Measurements from ENCODE around the gene DVL1.
A peak's percentile ranks its signal among the peaks of the same experiment; 100 is the strongest.

DVL1 gene

GRCh38 chr1:1311107-1312104 lies 37.8 kb downstream of the DVL1 start:
- Mint-ChIP-seq H3K27me3 (ENCODE audit: low read depth) (no peaks in the 10 kb centered on the region), H3K9me3 (no peaks in the 10 kb centered on the region), H3K4me1 (peaks cover 6% of the 10 kb centered on the region), H3K4me3 (no peak overlapping the region), H3K36me3 (ENCODE audit: low read depth) (peaks cover 12% of the 10 kb centered on the region), H3K27ac (no peak overlapping the region)
- TF ChIP-seq, protein P1, sequence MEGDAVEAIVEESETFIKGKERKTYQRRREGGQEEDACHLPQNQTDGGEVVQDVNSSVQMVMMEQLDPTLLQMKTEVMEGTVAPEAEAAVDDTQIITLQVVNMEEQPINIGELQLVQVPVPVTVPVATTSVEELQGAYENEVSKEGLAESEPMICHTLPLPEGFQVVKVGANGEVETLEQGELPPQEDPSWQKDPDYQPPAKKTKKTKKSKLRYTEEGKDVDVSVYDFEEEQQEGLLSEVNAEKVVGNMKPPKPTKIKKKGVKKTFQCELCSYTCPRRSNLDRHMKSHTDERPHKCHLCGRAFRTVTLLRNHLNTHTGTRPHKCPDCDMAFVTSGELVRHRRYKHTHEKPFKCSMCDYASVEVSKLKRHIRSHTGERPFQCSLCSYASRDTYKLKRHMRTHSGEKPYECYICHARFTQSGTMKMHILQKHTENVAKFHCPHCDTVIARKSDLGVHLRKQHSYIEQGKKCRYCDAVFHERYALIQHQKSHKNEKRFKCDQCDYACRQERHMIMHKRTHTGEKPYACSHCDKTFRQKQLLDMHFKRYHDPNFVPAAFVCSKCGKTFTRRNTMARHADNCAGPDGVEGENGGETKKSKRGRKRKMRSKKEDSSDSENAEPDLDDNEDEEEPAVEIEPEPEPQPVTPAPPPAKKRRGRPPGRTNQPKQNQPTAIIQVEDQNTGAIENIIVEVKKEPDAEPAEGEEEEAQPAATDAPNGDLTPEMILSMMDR (IDR thresholded peaks at IDR 0.05; ENCODE audit: unreplicated experiment in 3 of 3), result no peak

- peak overlapping the region; percentile 64 to 77 (median 75) for H3K4me3 Mint-ChIP-seq
- peaks cover 4% of the 10 kb centered on the region for H3K36me3 Mint-ChIP-seq (ENCODE audit: low read depth)
- no peaks in the 10 kb centered on the region for H3K27me3 Mint-ChIP-seq (ENCODE audit: low read depth)
- no peaks in the 10 kb centered on the region for H3K9me3 Mint-ChIP-seq
- TF ChIP-seq, protein P1 (IDR thresholded peaks at IDR 0.05; ENCODE audit: unreplicated experiment in 3 of 3), result no peak
- peaks cover 13% of the 10 kb centered on the region for H3K4me1 Mint-ChIP-seq
- H3K27ac Mint-ChIP-seq, result no peak overlapping the region
These were observed 38.7 kb downstream of the DVL1 start for GRCh38 chr1:1310476-1311053.

DNA sequence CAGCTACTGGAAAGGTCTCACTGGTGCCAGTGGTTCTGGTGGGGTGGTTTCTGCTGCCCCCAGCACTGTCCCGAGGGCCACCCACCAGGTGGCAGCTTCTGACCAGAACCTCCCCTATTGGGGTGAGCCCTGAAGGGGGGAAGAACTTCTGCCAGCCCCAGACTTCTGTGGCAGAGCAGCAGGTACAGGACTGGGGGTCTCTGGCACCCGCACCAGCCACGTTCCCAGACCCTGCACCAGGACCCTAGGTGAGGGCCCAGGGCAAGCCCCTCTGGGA lies 39.2 kb downstream of the DVL1 start:
- peaks cover 15% of the 10 kb centered on the region for H3K4me1 Mint-ChIP-seq
- peak overlapping the region; percentile 75 to 79 (median 75) for H3K4me3 Mint-ChIP-seq

DNA sequence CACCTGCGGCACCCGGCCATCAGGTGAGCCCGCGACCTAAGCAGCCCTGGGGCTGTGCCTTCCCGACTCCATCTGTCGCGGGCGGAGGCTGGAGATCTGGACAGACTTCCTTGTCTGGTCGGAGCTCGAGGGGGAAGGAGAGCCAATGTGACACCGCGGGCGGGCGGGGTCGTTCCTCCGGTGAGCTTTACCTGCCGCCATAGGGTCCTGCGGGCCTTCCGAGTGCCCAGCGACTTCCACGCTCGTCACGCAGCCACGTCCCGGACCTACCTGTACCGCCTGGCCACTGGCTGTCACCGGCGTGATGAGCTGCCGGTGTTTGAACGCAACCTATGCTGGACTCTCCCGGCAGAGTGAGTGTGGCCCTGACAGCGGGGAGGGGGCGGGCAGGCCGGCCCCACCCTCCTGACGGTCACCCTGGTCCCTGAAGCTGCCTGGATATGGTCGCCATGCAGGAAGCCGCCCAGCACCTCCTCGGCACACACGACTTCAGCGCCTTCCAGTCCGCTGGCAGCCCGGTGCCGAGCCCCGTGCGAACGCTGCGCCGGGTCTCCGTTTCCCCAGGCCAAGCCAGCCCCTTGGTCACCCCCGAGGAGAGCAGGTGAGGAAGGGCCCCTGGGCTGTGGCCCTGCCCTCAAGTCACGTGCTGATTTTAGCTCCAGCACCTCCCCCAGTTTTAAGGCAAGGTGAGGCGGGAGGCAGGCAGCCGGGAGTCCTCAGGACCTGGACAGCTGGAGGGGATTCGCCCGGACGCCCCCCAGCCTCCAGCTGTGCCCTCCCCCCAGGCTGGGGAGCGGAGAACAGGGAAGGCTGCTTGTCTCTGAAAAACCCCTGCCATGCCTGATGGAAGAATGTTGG lies 39.7 kb downstream of the DVL1 start:
- no peaks in the 10 kb centered on the region for H3K27me3 Mint-ChIP-seq (ENCODE audit: low read depth)
- H3K4me3 Mint-ChIP-seq, result peak overlapping the region; percentile 75 to 79 (median 75)
- TF ChIP-seq, protein P1 (IDR thresholded peaks at IDR 0.05; ENCODE audit: unreplicated experiment in 3 of 3), result no peak
- no peak overlapping the region for H3K27ac Mint-ChIP-seq
- no peaks in the 10 kb centered on the region for H3K9me3 Mint-ChIP-seq
- peaks cover 20% of the 10 kb centered on the region for H3K4me1 Mint-ChIP-seq
- peaks cover 4% of the 10 kb centered on the region for H3K36me3 Mint-ChIP-seq (ENCODE audit: low read depth)

More for the DNA sequence above, 39.2 kb downstream of the DVL1 start:
- TF ChIP-seq, protein P1 (IDR thresholded peaks at IDR 0.05; ENCODE audit: unreplicated experiment in 3 of 3), result no peak
- H3K36me3 Mint-ChIP-seq (ENCODE audit: low read depth), result peaks cover 4% of the 10 kb centered on the region
- no peak overlapping the region for H3K27ac Mint-ChIP-seq
- no peaks in the 10 kb centered on the region for H3K9me3 Mint-ChIP-seq
- no peaks in the 10 kb centered on the region for H3K27me3 Mint-ChIP-seq (ENCODE audit: low read depth)

DNA sequence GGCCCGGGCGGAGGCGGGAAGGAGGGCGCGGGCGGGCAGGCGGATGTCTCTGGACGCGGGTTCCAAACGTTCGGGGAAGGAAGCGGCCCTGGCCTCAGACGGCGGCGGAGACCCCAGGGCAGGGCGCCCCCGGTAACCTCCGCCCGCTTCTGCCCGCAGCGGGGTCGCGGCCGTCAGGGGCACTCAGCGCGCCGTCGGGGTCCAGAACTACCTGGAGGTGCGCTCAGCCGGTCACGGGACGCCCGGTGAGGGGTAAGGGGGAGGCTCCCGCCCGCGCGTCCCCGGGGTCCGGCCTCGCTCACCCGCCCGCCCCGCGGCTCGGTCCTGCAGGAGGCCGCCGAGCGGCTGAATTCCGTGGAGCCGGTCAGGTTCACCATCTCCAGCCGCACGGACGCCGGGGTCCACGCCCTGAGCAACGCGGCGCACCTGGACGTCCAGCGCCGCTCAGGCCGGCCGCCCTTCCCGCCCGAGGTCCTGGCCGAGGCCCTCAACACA lies 40.4 kb downstream of the DVL1 start:
- Mint-ChIP-seq H3K4me1 (peaks cover 22% of the 10 kb centered on the region), H3K27me3 (ENCODE audit: low read depth) (no peaks in the 10 kb centered on the region), H3K27ac (no peak overlapping the region), H3K4me3 (peak overlapping the region; percentile 80 to 86 (median 84)), H3K36me3 (ENCODE audit: low read depth) (peaks cover 3% of the 10 kb centered on the region), H3K9me3 (no peaks in the 10 kb centered on the region)
- TF ChIP-seq, protein P1 (IDR thresholded peaks at IDR 0.05; ENCODE audit: unreplicated experiment in 3 of 3), result no peak

All from nephron (organoid).